ENCODE results near the gene TEX101. TPM values are rescaled to one million over a fixed set of nuclear protein-coding genes. Genes with fewer than 3 reads are reported as not detected.
"Not testable (repeated sequence)": the region's sequence is repeated elsewhere in the genome, so short reads cannot be mapped to it uniquely, and the experiment has no call there.

The TEX101 gene
- total RNA-seq, 1 donor from 2014 or later, result not detected

GRCh38 chr19:43391552-43391935 is 23.1 kb upstream of the TEX101 start:
- H3K4me1 Mint-ChIP-seq (ENCODE audit: low read depth); H3K9me3 Mint-ChIP-seq; intact Hi-C loops (cut with micrococcal nuclease); DNase-seq (ENCODE audit: low spot score); H3K4me3 Mint-ChIP-seq (ENCODE audit: low read depth); H3K27me3 Mint-ChIP-seq (ENCODE audit: low read depth); H3K36me3 Mint-ChIP-seq (ENCODE audit: low read depth); H3K27ac Mint-ChIP-seq: not testable (repeated sequence)

GRCh38 chr19:43393501-43393900 is 21.2 kb upstream of the TEX101 start:
- not testable (repeated sequence) for DNase-seq (ENCODE audit: low spot score); H3K36me3 Mint-ChIP-seq (ENCODE audit: low read depth)

GRCh38 chr19:43395561-43395960 is 19.1 kb upstream of the TEX101 start:
- H3K4me1 Mint-ChIP-seq (ENCODE audit: low read depth), result no peaks in the 10 kb centered on the region
- peaks cover 1% of the 10 kb centered on the region for H3K27me3 Mint-ChIP-seq (ENCODE audit: low read depth)
- H3K9me3 Mint-ChIP-seq, result no peaks in the 10 kb centered on the region
- no peak overlapping the region for H3K27ac Mint-ChIP-seq
- no peak overlapping the region for H3K4me3 Mint-ChIP-seq (ENCODE audit: low read depth)
- DNase-seq (ENCODE audit: low spot score), result no peak
- intact Hi-C loops (cut with micrococcal nuclease), result no loop called here
- no peaks in the 10 kb centered on the region for H3K36me3 Mint-ChIP-seq (ENCODE audit: low read depth)

More at GRCh38 chr19:43393501-43393900, 21.2 kb upstream of the TEX101 start:
- H3K4me1 Mint-ChIP-seq (ENCODE audit: low read depth); H3K27me3 Mint-ChIP-seq (ENCODE audit: low read depth); intact Hi-C loops (cut with micrococcal nuclease); H3K9me3 Mint-ChIP-seq; H3K4me3 Mint-ChIP-seq (ENCODE audit: low read depth); H3K27ac Mint-ChIP-seq: not testable (repeated sequence)

GRCh38 chr19:43406297-43406696 is 8.4 kb upstream of the TEX101 start:
- no peak overlapping the region for H3K27ac Mint-ChIP-seq
- DNase-seq (ENCODE audit: low spot score), result no peak
- H3K4me1 Mint-ChIP-seq (ENCODE audit: low read depth), result no peaks in the 10 kb centered on the region
- no peaks in the 10 kb centered on the region for H3K36me3 Mint-ChIP-seq (ENCODE audit: low read depth)
- intact Hi-C loops (cut with micrococcal nuclease), result no loop called here
- peaks cover 2% of the 10 kb centered on the region for H3K27me3 Mint-ChIP-seq (ENCODE audit: low read depth)
- no peaks in the 10 kb centered on the region for H3K9me3 Mint-ChIP-seq
- H3K4me3 Mint-ChIP-seq (ENCODE audit: low read depth), result no peak overlapping the region

- Mint-ChIP-seq H3K36me3 (ENCODE audit: low read depth) (no peaks in the 10 kb centered on the region), H3K27ac (no peak overlapping the region), H3K4me3 (ENCODE audit: low read depth) (no peak overlapping the region), H3K4me1 (ENCODE audit: low read depth) (no peaks in the 10 kb centered on the region), H3K9me3 (no peaks in the 10 kb centered on the region), H3K27me3 (ENCODE audit: low read depth) (no peaks in the 10 kb centered on the region)
- intact Hi-C loops (cut with micrococcal nuclease), result no loop called here
- no peak for DNase-seq (ENCODE audit: low spot score)
These were observed 7.2 kb upstream of the TEX101 start for GRCh38 chr19:43407416-43408005.

GRCh38 chr19:43408043-43408442 is 6.6 kb upstream of the TEX101 start:
- Mint-ChIP-seq H3K27me3 (ENCODE audit: low read depth) (no peaks in the 10 kb centered on the region), H3K27ac (no peak overlapping the region), H3K9me3 (no peaks in the 10 kb centered on the region), H3K4me3 (ENCODE audit: low read depth) (no peak overlapping the region), H3K4me1 (ENCODE audit: low read depth) (no peaks in the 10 kb centered on the region), H3K36me3 (ENCODE audit: low read depth) (no peaks in the 10 kb centered on the region)
- intact Hi-C loops (cut with micrococcal nuclease), result no loop called here
- DNase-seq (ENCODE audit: low spot score), result no peak

- no peaks in the 10 kb centered on the region for H3K36me3 Mint-ChIP-seq (ENCODE audit: low read depth)
- DNase-seq (ENCODE audit: low spot score), result no peak
- no peaks in the 10 kb centered on the region for H3K27me3 Mint-ChIP-seq (ENCODE audit: low read depth)
- intact Hi-C loops (cut with micrococcal nuclease), result no loop called here
- no peak overlapping the region for H3K4me3 Mint-ChIP-seq (ENCODE audit: low read depth)
- H3K4me1 Mint-ChIP-seq (ENCODE audit: low read depth), result no peaks in the 10 kb centered on the region
- H3K27ac Mint-ChIP-seq, result no peak overlapping the region
- no peaks in the 10 kb centered on the region for H3K9me3 Mint-ChIP-seq
These were observed 5.3 kb upstream of the TEX101 start for GRCh38 chr19:43409415-43409814.

- H3K27me3 Mint-ChIP-seq (ENCODE audit: low read depth), result no peaks in the 10 kb centered on the region
- H3K4me1 Mint-ChIP-seq (ENCODE audit: low read depth), result no peaks in the 10 kb centered on the region
- no peak overlapping the region for H3K27ac Mint-ChIP-seq
- intact Hi-C loops (cut with micrococcal nuclease), result no loop called here
- no peak overlapping the region for H3K4me3 Mint-ChIP-seq (ENCODE audit: low read depth)
- H3K9me3 Mint-ChIP-seq, result no peaks in the 10 kb centered on the region
- no peak for DNase-seq (ENCODE audit: low spot score)
- no peaks in the 10 kb centered on the region for H3K36me3 Mint-ChIP-seq (ENCODE audit: low read depth)
These were observed 2.2 kb upstream of the TEX101 start for GRCh38 chr19:43412441-43412840.

- H3K27ac Mint-ChIP-seq, result no peak overlapping the region
- H3K4me3 Mint-ChIP-seq (ENCODE audit: low read depth), result no peak overlapping the region
- DNase-seq (ENCODE audit: low spot score), result no peak
- intact Hi-C loops (cut with micrococcal nuclease), result no loop called here
- no peaks in the 10 kb centered on the region for H3K9me3 Mint-ChIP-seq
- no peaks in the 10 kb centered on the region for H3K4me1 Mint-ChIP-seq (ENCODE audit: low read depth)
- H3K27me3 Mint-ChIP-seq (ENCODE audit: low read depth), result peaks cover 11% of the 10 kb centered on the region
- no peaks in the 10 kb centered on the region for H3K36me3 Mint-ChIP-seq (ENCODE audit: low read depth)
These were observed 2.4 kb downstream of the TEX101 start for GRCh38 chr19:43416951-43417623.

- H3K4me1 Mint-ChIP-seq (ENCODE audit: low read depth), result no peaks in the 10 kb centered on the region
- intact Hi-C loops (cut with micrococcal nuclease), result no loop called here
- H3K27me3 Mint-ChIP-seq (ENCODE audit: low read depth), result peaks cover 11% of the 10 kb centered on the region
- H3K4me3 Mint-ChIP-seq (ENCODE audit: low read depth), result no peak overlapping the region
- DNase-seq (ENCODE audit: low spot score), result no peak
- H3K27ac Mint-ChIP-seq, result no peak overlapping the region
- H3K36me3 Mint-ChIP-seq (ENCODE audit: low read depth), result no peaks in the 10 kb centered on the region
- H3K9me3 Mint-ChIP-seq, result no peaks in the 10 kb centered on the region
These were observed 6.3 kb downstream of the TEX101 start for GRCh38 chr19:43420954-43421353.

- no peaks in the 10 kb centered on the region for H3K9me3 Mint-ChIP-seq
- no peaks in the 10 kb centered on the region for H3K36me3 Mint-ChIP-seq (ENCODE audit: low read depth)
- H3K27ac Mint-ChIP-seq, result no peak overlapping the region
- no peaks in the 10 kb centered on the region for H3K4me1 Mint-ChIP-seq (ENCODE audit: low read depth)
- H3K4me3 Mint-ChIP-seq (ENCODE audit: low read depth), result no peak overlapping the region
- no peak for DNase-seq (ENCODE audit: low spot score)
- H3K27me3 Mint-ChIP-seq (ENCODE audit: low read depth), result peaks cover 13% of the 10 kb centered on the region
- intact Hi-C loops (cut with micrococcal nuclease), result no loop called here
These were observed 7.5 kb downstream of the TEX101 start for GRCh38 chr19:43422000-43422688.

- no peaks in the 10 kb centered on the region for H3K4me1 Mint-ChIP-seq (ENCODE audit: low read depth)
These were observed 8.0 kb downstream of the TEX101 start for GRCh38 chr19:43422689-43423066.

GRCh38 chr19:43423779-43424178 is 9.1 kb downstream of the TEX101 start:
- Mint-ChIP-seq H3K4me3 (ENCODE audit: low read depth) (no peak overlapping the region), H3K27me3 (ENCODE audit: low read depth) (peaks cover 10% of the 10 kb centered on the region), H3K27ac (no peak overlapping the region), H3K4me1 (ENCODE audit: low read depth) (no peaks in the 10 kb centered on the region), H3K9me3 (no peaks in the 10 kb centered on the region), H3K36me3 (ENCODE audit: low read depth) (no peaks in the 10 kb centered on the region)
- no peak for DNase-seq (ENCODE audit: low spot score)
- intact Hi-C loops (cut with micrococcal nuclease), result no loop called here

More at GRCh38 chr19:43422689-43423066, 8.0 kb downstream of the TEX101 start:
- no peak overlapping the region for H3K27ac Mint-ChIP-seq
- H3K9me3 Mint-ChIP-seq, result no peaks in the 10 kb centered on the region
- H3K27me3 Mint-ChIP-seq (ENCODE audit: low read depth), result peaks cover 13% of the 10 kb centered on the region
- no peak overlapping the region for H3K4me3 Mint-ChIP-seq (ENCODE audit: low read depth)
- H3K36me3 Mint-ChIP-seq (ENCODE audit: low read depth), result no peaks in the 10 kb centered on the region
- intact Hi-C loops (cut with micrococcal nuclease), result no loop called here
- no peak for DNase-seq (ENCODE audit: low spot score)
